ENCODE results near the gene MUC16.
"Not testable (repeated sequence)": the region's sequence is repeated elsewhere in the genome, so short reads cannot be mapped to it uniquely, and the experiment has no call there.

MUC16 gene

DNA sequence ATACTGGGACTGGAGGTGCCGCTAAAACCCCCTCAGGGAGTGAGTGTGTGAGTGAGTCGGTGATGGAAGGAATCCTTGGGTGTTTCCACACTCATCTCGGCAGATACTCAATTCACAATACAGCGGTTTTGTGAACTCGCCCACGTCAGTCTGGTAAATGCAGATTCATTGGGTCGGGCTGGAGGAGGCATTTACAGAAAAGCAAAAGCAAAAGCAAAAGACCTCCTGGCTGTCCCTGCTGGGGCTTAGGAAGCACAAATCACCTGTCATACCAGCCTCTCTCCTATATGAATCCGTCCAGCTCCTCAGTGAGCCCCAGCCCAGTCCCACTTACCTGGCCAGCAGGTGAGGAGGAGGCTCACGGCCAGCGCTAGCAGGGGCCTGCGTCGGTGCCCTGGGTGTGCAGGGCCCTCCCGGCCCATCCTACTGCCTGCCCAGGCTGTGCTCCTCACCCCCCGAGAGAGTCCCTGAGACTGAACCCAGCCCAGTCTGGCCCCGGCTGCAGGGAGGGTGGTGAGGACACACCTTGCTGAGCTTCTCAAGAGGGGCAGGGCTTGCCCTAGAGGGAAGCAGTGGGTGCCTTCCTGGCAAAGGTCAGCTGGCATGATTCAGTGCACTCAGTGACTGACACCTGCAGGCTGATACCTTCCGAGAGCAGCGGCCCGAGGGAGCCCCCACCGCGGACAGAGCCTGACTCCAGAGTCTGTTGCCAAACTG is at the start of gene MUC16:
MUC16 (minus strand) TSS at position 475 of the 717 bp plus-strand sequence.
- no peak for DNase-seq

DNA sequence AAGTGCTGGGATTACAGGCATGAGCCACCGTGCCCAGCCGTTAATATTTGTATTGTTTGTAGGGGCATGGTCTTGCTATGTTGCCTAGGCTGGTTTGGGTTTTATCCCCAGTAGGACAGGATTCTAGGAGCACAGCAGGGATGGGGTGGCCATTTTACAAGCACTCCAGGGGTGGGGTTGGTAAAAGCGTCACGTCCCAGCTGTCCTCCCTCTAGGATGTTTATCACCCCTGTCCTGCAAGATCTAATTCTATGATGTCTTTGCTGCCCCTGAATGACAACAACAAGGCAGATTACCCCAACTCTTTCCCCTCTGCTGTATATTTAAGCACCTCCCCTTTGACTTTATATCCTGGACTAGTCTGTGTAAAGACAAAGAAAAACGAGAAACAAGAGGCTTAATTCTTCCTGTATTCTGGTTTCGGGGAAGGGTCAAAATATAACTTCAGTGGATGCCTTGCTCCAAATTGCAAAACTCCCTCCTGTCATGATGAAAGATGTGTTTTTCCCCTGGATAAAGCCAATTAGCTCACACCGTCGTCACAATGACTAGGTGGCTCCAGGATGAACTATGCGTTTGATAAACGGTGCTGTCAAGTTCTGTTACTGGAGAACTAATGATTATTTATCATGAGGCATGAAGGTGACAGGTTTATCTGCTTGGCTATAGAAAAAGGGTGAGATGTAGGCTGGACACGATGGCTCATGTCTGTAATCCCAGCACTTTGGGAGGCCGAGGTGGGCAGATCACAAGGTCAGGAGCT is 48.9 kb upstream of the MUC16 start:
- DNase-seq = no peak

DNA sequence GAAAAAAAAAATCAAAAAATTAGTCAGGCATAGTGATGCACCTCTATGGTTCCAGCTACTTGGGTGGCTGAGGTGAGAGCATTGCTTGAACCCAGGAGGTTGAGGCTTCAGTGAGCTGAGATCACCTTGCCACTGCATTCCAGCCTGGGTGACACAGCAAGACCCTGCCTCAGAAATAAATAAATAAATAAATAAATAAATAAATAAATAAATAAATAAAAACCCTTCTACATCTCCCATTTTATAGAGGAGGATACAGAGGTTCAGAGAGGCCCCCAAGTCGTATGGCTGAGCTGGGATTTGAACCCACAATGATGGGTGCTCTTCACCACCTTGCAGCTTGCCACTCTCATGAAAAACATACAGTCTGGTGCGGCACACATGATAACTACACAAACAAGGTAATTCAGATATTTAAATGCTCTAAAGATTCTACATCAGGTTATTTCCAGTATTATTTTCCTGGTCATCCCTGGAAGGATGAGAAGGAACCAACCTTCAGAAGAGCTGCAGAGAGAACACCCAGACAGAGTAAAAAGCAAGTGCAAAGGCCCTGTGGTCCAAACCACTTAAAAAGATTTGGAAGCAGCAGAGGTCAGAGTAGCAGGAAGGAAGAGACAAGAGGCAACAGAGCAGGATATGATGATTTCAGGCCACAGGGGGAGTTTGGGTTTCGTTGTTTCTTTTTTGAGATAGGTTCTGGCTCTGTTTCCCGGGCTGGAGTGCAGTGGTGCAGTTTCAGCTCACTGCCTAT is 47.5 kb upstream of the MUC16 start:
- no peak for DNase-seq

DNA sequence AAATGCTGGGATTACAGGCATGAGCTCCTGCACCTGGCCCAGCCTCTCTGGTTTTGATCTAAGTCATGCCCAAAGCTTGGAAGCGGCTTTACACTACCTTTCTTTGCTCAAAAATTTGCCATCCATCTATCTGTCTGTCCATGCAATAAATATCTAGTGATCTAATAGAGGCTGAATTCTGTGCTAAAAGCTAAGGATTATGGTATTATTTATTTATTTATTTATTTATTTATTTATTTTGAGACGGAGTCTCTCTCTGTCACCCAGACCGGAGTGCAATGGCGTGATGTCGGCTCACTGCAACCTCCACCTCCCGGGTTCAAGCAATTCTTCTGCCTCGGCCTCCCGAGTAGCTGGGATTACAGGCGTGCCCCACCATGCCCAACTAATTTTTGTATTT is 45.9 kb upstream of the MUC16 start:
- not testable (repeated sequence) for DNase-seq

DNA sequence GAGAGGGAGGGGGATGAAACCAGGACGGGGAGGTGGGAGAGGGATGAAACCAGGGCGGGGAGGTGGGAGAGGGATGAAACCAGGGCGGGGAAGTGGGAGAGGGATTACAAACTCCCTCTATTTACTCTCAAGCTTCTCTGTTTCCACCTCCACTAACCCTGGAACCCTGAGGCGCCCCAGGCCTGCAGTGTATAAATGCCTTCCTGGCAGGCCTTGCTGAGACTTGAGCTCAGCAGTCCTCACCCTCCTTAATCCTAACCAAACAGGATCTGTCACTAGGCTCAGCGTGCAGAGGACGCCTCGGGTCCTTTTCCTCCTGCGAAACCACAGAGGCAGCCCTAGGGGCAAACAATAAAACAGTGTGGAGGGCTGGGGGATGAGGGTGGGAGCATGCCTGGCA is 44.6 kb upstream of the MUC16 start:
- no peak for DNase-seq

DNA sequence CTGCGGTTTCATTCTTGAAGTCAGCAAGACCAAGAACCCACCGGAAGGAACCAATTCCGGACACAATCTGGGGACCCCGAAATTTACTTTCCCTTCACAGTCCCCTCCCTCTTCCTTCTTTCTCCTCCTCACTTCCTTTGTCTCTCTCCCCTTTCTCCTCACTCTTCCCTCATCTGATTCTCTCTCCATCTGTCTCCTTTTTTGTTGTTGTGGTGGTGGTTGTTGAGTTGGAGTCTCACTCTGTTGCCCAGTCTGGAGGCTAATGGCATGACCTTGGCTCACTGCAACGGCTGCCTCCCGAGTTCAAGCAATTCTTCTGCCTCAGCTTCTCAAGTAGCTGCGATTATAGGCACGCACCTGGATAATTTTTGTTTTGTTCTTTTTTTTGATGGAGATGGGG is 44.0 kb upstream of the MUC16 start:
- no peak for DNase-seq

DNA sequence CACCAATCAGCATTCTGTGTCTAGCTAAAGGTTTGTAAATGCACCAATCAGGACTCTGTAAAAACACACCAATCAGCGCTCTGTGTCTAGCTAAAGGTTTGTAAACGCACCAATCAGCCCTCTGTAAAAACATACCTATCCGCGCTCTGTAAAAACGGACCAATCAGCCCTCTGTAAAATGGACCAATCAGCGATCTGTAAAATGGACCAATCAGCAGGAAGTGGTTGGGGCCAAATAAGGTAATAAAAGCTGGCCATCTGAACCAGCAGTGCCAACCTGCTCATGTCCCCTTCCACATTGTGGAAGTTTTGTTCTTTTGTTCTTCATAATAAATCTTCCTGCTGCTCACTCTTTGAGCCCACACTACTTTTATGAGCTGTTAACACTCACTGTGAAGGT is 43.5 kb upstream of the MUC16 start:
- DNase-seq = not testable (repeated sequence)

DNA sequence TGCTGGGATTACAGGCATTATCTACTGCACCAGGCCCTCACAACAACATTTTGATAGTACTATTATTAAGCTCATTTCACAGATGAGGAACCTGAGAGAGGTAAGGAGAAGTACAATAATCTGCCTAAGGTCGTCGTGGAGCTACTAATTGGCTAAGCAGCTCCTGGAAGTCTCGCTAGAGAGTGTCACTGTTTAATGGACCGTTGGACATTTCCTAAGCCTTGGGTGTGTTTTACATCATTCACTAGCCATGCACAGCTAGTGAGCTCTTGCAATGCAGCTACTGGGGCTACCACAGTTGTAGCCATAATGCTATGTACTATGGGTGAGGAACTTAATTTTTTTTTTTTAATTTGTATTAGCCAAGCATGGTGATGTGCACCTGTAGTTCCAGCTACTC is 42.7 kb upstream of the MUC16 start:
- no peak for DNase-seq

DNA sequence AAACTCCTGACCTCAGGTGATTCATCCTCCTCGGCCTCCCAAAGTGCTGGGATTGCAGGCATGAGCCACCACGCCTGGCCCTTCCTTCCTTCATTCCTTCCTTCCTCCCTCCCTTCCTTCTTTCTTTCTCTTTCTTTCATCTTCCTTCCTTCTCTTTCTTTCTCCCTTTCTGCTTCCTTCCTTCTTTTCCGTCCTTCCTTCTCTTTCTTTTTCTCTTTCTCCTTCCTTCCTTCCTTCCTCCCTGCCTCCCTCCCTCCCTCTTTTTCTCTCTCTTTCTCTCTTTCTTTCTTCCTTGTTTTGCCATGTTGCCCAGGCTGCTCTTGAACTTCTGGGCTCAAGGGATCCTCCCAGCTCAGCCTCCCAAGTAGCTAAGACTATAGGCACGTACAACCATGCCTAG is 36.5 kb upstream of the MUC16 start:
- DNase-seq = no peak

DNA sequence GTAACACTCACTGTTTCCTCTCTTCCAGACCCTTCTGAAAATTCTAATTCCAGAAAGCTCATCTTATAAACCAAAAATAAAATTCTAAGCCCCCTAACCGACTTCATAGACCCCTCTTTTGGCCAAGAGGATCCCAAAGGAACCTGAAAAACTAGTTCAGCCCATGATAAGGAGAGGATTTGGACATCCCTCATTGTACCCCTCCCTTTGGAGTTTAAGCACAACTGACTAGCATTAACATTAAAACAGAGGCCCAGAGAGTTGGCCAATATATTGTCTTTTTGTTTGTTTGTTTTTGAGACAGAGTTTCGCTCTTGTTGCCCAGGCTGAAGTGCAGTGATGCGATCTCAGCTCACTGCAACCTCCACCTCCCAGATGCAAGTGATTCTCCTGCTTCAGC is 34.2 kb upstream of the MUC16 start:
- no peak for DNase-seq

DNA sequence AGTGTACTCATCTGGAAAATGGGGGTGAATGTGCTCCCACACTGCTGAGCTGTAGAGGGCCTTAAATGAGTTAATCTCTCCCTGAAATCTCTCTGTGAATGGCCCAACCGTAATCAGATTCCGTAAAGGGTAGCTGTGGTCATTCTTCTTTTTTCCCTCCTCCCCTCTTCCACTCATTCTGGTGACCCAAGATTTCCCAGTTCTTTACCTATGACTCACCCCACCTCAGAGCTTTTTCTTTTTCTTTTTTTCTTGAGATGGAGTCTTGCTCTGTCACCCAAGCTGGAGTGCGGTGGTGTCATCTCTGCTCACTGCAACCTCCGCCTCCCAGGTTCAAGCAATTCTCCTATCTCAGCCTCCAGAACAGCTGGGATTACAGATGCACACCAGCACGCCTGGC is 33.3 kb upstream of the MUC16 start:
- no peak for DNase-seq

DNA sequence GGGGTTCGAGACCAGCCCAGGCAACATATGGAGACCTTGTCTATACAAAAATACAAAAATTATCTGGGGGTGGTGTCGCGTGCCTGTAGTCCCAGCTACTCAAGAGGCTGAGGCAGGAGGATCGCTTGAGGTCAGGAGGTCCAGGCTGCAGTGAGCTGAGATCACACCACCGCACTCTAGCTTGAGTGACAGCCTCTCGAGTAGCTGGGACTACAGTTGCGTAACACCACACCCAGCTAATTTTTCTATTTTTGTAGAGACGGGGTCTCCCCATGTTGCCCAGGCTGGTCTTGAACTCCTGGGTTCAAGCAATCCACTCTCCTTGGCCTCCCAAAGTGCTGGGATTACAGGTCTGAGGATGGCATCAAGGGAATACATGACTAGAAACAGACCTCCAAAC is 30.8 kb upstream of the MUC16 start:
- DNase-seq = no peak

DNA sequence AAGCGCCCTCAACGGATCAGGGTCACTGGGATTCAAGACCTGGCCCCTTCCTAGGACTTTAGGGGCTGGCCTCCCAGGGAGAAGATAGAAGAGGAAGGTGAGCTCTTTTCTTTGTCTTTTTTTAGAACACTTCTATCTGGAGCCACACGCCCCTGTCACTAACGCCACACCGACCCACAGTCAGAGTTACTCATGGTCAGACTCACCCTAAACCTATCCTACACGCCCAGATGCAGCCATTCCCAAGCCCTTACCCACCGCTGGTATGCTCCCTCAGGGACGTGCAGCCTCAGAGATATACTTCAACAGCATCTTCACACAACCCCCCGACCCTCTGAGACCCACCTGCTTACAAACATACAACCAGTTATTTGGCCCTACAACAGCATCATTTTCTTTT is 29.9 kb upstream of the MUC16 start:
- no peak for DNase-seq

DNA sequence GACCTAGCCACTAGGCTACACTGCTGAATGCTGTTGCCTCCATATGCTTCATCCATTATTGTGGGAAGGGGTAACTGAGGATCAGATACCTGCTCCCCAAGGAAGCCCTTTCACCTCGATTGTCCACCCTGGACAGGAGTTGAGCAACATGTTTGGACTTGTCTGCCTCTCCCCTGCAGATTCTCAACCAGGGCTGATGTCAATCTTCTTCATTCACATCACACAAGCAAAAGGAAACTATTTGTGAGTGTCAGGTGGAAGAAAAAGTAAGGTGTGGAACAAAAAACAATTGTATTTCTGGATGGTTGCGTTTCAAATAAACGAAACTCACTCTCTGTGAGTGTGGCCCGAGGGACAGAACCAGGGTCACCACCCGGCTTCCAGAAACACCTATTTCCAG is 29.5 kb upstream of the MUC16 start:
- no peak for DNase-seq

DNA sequence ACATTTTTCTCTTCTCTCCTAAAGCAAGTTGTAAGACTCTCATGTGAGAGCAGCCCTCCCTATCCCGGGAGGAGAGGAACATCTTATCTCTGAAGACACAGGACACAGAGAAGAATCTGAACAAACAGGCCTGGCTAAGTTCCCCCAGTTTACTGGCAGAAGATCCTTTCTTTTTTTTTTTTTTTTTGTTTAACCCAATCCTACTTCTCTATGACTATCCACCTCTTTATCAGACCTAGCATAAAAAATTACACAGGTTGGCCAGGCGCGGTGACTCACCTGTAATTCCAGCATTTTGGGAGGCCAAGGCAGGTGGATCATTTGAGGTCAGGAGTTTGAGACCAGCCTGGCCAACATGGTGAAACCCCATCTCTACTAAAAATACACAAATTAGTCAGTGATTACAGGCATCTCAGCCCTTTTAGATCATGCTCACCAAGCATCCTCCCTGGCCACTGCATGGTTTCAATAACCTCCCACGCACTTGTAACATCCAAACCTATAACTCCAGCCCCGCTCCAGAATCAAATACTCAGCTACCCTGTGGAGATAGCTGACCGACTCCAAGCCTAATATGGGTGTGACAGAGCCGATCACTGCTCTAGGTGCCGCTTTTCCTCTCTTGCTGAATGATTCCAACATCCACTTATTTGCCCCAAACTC is 27.3 kb upstream of the MUC16 start:
- no peak for DNase-seq

DNA sequence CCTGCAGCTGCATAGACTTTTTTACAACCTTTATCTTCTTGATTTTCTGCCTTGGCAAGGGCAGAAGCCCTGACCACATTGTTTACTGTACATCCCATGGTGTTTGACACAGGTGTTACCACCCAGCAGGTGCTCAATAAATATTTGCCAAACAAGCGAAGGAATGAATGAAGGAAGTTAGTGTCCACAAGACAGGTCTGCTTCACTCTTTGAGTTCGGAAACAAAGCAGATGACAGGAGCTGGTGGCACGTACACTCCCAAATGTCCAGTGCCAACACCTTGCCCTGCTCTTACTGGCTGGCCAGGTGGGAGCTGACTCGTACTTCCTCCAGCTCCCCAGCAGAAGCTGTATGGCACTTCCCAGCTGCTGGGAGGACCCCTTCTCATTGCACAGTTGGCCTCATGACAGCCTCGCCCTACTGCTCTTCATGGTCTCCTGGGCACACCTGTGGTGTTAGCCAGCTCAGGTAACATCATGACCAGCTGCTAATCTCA is 22.0 kb upstream of the MUC16 start:
- DNase-seq = no peak

DNA sequence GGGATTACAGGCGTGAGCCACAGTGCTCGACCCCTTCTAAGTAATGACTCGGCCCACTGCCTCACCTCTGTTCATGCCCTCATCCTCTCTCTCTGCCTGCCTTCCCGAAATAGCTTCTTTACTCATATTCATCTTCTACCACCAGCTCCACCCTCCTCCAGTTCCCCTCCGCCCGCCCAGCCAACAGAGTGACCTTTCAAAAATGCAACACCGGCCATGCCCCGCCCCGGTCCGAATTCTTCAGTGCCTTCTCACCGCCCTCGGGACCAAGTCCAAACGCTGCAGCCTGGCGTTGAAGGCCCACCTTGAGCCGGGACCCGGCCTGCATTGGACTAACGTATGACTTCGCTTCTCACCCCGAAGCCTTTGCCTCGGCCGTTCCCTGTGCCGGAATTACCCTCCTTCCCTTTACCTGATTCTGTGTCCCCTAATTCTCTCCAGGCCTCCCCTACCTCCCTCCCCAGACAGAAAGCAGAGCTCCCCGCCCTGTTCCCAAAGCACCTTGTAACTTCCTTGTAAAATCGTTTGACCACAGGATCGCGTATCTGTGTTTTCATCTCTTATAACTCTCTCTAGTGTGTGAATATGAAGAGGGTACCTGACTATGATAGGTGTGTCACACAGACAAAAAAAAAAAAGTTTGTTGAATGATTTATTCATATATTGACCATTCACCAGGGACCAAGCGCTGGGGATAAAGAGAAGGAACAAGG is 8.1 kb upstream of the MUC16 start:
- DNase-seq = no peak

DNA sequence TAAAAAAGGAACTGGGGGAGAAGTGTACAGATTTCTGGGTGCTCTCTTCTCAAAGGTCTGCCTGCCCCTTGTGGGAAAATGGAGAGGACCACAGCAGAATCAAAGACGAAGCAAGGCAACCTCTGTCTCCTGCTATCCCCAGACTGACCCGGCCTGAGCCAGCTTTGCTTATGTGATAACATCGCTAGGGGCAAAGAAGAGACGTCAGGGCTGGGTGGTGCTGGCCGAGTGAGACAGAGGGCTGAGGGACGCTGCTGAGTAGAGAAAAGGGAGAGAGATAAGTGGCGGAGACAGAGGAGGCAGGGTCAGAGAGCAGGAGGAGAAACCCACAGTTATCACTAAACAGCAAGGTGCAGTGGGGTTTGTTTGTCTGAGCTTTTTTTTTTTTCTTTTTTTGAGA is 4.6 kb upstream of the MUC16 start:
- no peak for DNase-seq

DNA sequence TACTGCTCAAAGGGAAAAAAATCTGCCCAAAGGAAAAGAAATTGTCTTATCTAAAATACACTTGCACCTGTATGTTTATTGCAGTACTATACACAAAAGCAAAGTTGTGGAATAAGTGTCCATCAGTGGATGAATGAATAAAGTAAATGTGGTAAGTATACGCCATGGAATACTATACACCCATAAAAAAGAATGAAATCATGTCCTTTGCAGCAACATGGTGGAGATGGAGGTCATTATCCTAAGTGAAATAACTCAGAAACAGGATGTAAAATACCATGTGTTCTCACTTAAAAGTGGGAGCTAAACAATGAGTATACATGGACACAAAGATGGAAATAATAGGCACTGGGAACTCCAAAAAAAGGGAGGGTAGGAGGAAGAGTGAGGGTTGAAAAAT is 3.8 kb upstream of the MUC16 start:
- DNase-seq = no peak

DNA sequence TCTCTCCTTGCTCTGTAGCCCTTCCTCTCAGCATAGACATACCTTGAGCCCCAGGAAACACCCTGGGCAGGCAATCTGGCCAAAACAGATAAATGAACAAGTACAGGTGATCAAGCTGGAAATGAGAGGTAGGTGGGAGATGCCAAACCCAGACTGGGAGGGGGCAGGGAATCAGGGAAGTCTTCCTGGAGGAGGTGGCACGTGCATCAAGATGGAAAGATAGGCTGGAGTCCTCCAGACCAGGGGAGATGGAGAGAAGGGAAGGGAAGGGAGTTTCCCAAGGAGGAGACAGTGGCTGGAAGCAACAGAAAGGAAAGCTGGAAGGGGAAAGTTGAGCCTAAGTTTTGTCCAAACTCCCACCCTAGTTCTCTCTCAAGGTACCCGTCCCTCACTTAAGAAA is 1.7 kb upstream of the MUC16 start:
- DNase-seq = no peak

DNA sequence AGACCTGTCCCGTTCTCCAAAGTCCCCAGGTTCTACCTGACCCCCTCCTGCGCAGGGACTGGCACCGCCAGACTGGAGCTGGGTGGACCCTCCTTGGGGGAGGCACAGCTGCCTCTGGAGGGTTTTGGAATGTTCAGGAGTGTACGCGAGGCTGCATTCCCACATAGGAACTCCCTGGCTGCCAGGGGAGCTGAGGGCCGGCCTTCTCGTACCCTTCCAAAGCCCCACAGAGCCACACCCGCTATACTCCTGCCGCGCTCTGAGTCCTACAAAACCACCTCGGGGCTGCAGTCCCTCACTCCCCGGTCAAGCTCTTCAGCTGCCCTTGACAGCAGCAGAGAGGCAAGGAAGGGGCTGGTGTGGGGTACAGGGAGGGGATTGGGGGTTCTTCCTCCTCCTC is 484 bp upstream of the MUC16 start:
- no peak for DNase-seq

DNA sequence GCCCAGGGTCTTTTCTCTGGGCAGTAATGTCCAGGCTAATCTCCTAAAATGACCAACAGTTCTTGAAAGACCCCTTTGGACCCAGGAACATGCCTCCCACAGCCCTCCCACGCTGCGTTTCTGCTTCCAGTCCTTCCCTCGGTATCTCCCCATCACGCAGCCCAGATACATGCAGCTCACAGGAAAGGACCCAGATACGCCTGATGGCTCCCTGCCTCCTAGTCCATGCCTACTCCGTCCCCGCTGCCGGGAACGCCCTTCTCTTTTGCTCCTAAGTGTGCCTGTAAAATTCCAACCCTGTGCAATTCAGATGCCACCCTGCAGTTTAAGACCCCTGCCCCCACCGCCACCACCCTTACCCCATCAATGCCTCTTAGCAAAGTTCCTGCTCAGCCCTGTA is 778 bp downstream of the MUC16 start:
- DNase-seq = no peak

DNA sequence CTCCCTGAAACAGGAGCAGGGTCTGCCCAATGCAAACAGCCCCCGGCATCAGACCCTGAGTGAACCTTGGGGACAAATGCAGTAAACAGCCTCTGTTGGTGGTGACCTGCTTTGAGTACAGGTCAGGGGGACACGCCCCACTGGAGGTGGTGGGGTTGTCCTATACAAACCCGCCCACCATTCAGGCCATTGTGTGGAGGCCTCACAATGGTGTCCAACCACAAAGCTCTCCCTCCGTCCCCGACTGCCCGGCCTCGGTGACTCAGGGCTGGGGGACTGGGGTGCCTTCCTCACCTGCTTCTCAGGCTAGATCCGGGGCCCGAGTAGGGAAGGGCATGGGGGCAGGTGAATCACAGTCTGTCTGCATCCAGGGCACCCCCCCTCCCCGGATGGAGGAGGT is 1.5 kb downstream of the MUC16 start:
- DNase-seq = no peak

Data from SHP77 (cell line).